Activated CD4-positive, alpha-beta T cell treated with anti-CD3 and anti-CD28 coated beads for 36 hours (primary cell): ENCODE results near the gene GABRR1. TPM values are rescaled to one million over a fixed set of nuclear protein-coding genes. Genes with fewer than 3 reads are reported as not detected.

ENCODE experiments used
- ATAC-seq: fragments of 200-7000 bp; cut with Tn5 transposase; one replicate; pipeline ENCODE4 v1.10.0; 2021; ENCODE audit warnings: mild to moderate bottlenecking, moderate library complexity
- CTCF ChIA-PET: fragments of 350-600 bp; sonication (Branson Sonifier 250); formaldehyde crosslinking; loops from one replicate; lab custom pipeline; 2021; ENCODE audit warnings: antibody characterized with exemption; lab: Charles Lee
- POLR2A ChIA-PET: fragments of 350-600 bp; sonication (Branson Sonifier 250); formaldehyde crosslinking; loops from one replicate; lab custom pipeline; 2021; ENCODE audit warnings: antibody characterized with exemption, inconsistent platforms; lab: Charles Lee
- DNase-seq: peaks from one replicate; pipeline ENCODE4 v3.0.0-alpha.2; 2020
- H3K27ac Mint-ChIP-seq: one replicate; pipeline ENCODE4 v1.8.0; 2021; ENCODE audit warnings: mixed read lengths
- H3K27me3 Mint-ChIP-seq: one replicate; pipeline ENCODE4 v1.8.0; 2021; ENCODE audit warnings: mixed read lengths
- H3K36me3 Mint-ChIP-seq: one replicate; pipeline ENCODE4 v1.8.0; 2021; ENCODE audit warnings: low read depth, mixed read lengths
- H3K4me1 Mint-ChIP-seq: one replicate; pipeline ENCODE4 v1.8.0; 2021; ENCODE audit warnings: mixed read lengths
- H3K4me3 Mint-ChIP-seq: one replicate; pipeline ENCODE4 v1.8.0; 2021; ENCODE audit warnings: mild to moderate bottlenecking, moderate library complexity, mixed read lengths
- H3K9me3 Mint-ChIP-seq: one replicate; pipeline ENCODE4 v1.8.0; 2021; ENCODE audit warnings: low read depth, mixed read lengths
- intact Hi-C, 2 experiments: fragments of 100-400 bp; cut with DNase I in 1 of 2; cut with micrococcal nuclease in 1 of 2; formaldehyde crosslinking; loops; one replicate each; pipeline versions ENCODE4 v1.14.2 to v1.15.1; 2022 to 2024; cut with DNase I, micrococcal nuclease
- total RNA-seq, 2 experiments: library from RNA; stranded (reverse); gene quantifications; one replicate each; pipeline ENCODE4 v1.2.3, GENCODE V29; 2021

Gene GABRR1
- not detected for total RNA-seq

DNA sequence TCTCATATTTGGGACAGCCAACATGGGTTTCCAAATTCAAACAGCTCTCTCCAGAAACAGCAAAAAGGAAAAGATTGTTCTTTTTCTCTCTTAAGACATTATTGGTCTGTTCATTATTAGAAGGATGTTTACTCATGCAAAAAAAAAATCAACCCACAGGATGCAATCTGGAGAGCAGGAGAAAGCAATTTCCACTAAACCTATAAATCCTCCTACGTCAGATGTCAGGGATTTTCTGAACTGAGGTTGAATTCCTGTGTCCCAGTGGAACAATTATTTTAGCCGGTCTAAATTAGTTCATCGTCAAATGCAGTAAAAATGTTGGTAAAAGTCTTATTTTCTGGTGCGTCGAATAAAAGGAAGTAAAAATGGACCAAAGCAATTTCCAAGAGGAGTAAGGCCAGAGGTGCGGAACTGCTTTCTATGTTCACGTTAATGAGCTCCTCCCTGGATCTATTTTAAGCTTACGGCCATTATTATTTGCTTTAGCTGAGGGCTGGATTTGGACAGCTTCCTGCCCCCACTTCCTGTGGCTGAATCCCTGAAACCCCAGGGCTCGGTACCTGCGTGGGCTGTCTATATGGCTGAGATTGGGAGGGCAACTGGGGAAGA, at the start of gene GABRR1:
TSS of gene GABRR1 (minus strand) at position 60 of the 612 bp plus-strand sequence. CDS start at position 24, 36 bp downstream.
- DNase-seq (no peak), ATAC-seq (no peak)
- Mint-ChIP-seq H3K4me3 (no peak within 1 kb of the TSS), H3K36me3 (no peaks in the 10 kb centered on the region), H3K9me3 (no peaks in the 10 kb centered on the region), H3K4me1 (no peaks in the 10 kb centered on the region), H3K27ac (no peak within 1 kb of the TSS), H3K27me3 (peaks cover under 1% of the 10 kb centered on the region)
- POLR2A ChIA-PET = no interaction called here
- intact Hi-C loops = no loop called here
- CTCF ChIA-PET = interaction anchor here (0.6 to 1.3 kb wide), 3 partner anchors 26 to 234 kb away, joined by 3 to 4 read pairs (median 3); no protein-coding TSS in a partner anchor

DNA sequence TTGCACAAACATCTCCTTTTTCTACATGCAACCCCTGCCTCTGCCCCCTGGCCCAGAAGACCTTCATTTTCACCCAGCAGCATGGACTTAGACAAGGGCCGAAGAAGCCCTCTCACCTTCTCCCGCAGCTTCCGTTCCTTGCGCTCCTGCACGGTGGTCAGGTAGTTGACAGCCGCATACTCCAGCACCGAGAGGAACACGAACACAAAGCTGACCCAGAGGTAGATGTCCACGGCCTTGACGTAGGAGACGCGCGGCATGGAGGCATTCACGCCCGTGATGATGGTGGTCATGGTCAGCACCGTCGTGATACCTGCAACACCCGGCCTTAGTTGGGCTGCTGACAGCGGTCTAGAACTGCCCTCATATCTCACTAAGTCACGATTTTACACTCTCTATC, 47.1 kb upstream of the GABRR1 start:
- ATAC-seq (no peak), DNase-seq (no peak)
- no peak overlapping the region for H3K4me3 Mint-ChIP-seq
- ChIA-PET CTCF (no interaction called here), POLR2A (no interaction called here)
- H3K9me3 Mint-ChIP-seq = no peaks in the 10 kb centered on the region
- no peaks in the 10 kb centered on the region for H3K36me3 Mint-ChIP-seq
- no peak overlapping the region for H3K27ac Mint-ChIP-seq
- H3K4me1 Mint-ChIP-seq = no peaks in the 10 kb centered on the region
- H3K27me3 Mint-ChIP-seq = no peaks in the 10 kb centered on the region
- intact Hi-C loops = no loop called here

DNA sequence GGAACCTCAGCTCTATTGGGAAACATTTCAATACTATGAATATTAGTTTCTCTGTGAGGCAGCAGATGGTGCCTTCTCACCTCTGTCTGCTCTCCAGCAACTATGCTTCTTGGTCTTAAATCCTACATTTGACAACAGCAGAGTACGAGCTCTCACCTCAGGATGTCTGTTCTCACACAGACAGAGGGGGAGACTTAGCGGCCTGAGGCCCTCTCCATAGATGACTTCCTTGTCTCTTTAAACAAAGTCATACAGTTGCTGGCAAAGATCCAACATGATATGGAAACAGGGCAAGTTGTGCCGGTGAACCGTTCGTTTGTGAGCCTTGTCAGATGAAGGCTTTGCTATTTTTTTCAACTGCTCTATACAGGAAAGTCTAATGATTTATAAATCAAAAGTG, 43.7 kb upstream of the GABRR1 start:
- CTCF ChIA-PET = no interaction called here
- ATAC-seq = peak; percentile 47

DNA sequence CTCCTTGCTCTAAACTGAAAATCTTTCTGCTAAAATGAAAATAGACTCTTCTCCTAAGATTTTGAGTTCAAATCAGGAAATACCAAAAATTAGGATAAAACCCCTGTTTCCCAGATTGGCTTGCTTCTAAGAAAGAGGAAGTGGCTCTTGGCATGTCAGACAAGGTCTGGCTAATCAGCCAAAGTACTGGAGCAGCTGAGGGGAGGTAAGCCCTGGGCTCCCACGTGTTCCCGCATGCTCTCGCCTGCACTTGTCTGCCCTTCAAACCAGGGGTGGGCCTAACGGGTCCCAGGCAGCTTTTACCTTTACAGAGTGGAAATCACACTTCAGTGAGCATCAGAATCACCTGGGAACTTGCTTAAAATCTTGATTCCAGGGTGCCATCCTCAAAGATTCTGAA, 43.2 kb upstream of the GABRR1 start:
- ATAC-seq (no peak), DNase-seq (no peak)
- peaks cover 4% of the 10 kb centered on the region for H3K4me1 Mint-ChIP-seq
- no peak overlapping the region for H3K4me3 Mint-ChIP-seq
- ChIA-PET CTCF (no interaction called here), POLR2A (no interaction called here)
- H3K36me3 Mint-ChIP-seq = no peaks in the 10 kb centered on the region
- intact Hi-C loops = no loop called here
- no peaks in the 10 kb centered on the region for H3K27me3 Mint-ChIP-seq
- H3K27ac Mint-ChIP-seq = no peak overlapping the region
- H3K9me3 Mint-ChIP-seq = no peaks in the 10 kb centered on the region

More for the DNA sequence above, 43.7 kb upstream of the GABRR1 start:
- POLR2A ChIA-PET = no interaction called here
- intact Hi-C loops = no loop called here
- no peak overlapping the region for H3K4me3 Mint-ChIP-seq
- no peaks in the 10 kb centered on the region for H3K36me3 Mint-ChIP-seq
- no peaks in the 10 kb centered on the region for H3K27me3 Mint-ChIP-seq
- no peaks in the 10 kb centered on the region for H3K9me3 Mint-ChIP-seq
- H3K27ac Mint-ChIP-seq = no peak overlapping the region
- no peak for DNase-seq
- peaks cover 4% of the 10 kb centered on the region for H3K4me1 Mint-ChIP-seq

DNA sequence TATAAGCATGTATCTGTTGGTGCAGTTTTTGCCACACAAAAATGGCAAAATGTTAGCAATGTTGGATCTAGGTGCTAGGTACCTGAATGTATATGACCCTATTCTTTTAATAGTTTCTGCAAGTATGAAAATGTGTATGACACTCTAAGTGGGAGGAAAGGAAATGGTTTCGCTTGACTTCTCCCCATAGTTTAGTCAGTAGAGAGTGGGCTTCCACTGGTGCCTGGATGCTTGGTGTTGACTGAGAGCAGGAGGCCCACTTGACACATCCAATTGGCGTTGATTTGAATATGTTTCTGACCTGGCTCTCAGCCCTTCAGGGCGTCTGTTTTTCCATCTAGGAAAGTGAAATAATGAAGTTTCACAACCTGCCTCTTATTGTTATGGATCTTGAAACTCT, 41.8 kb upstream of the GABRR1 start:
- Mint-ChIP-seq H3K27ac (no peak overlapping the region), H3K4me3 (no peak overlapping the region), H3K36me3 (no peaks in the 10 kb centered on the region), H3K9me3 (no peaks in the 10 kb centered on the region), H3K27me3 (no peaks in the 10 kb centered on the region), H3K4me1 (peaks cover 4% of the 10 kb centered on the region)
- ChIA-PET CTCF (no interaction called here), POLR2A (no interaction called here)
- intact Hi-C loops = no loop called here
- DNase-seq (no peak), ATAC-seq (no peak)

DNA sequence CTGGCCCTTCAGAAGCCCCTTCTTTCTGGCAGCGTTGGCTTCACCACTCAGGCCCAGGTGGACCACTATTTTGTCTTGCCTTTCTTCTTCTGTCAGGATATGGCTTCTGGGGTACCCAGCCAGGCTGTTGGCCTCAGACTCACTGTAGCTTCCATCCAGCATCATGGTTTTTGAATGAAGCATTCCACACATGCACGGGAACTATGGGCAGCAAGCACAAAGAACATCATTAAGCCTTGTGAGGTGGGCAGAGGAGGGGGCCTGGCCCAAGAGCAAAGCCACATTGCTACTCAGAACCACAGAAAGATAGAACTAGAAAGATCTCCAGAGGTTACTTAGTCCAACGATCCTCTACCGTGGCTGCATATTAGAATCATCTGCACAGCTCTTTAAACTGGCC, 40.6 kb upstream of the GABRR1 start:
- intact Hi-C loops = no loop called here

DNA sequence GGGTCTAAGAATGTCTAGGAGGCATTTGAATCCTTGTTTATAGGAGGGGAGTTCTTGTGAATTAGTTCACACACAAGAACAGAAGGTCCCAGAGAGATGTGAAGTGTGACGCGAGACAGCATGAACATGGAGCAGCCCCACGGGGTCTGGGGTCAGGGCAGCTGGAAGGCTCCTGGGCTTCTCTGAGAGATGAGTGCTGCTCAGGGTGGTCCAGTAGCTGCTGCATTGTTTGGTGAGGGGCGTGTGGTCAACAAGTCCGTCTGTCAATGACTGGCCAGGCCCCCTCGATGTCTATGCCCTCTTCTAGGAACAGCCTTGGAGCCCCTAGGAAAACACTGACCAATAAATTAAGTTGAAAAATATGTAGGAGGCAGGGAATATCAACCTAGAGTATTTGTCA, 40.2 kb upstream of the GABRR1 start:
- DNase-seq (no peak), ATAC-seq (no peak)
- ChIA-PET CTCF (no interaction called here), POLR2A (no interaction called here)
- intact Hi-C loops = no loop called here
- Mint-ChIP-seq H3K4me3 (no peak overlapping the region), H3K27me3 (no peaks in the 10 kb centered on the region), H3K9me3 (no peaks in the 10 kb centered on the region), H3K4me1 (peaks cover 4% of the 10 kb centered on the region), H3K36me3 (no peaks in the 10 kb centered on the region), H3K27ac (no peak overlapping the region)

More for the DNA sequence above, 40.6 kb upstream of the GABRR1 start:
- Mint-ChIP-seq H3K27ac (no peak overlapping the region), H3K4me1 (peaks cover 4% of the 10 kb centered on the region), H3K27me3 (no peaks in the 10 kb centered on the region), H3K9me3 (no peaks in the 10 kb centered on the region), H3K4me3 (no peak overlapping the region), H3K36me3 (no peaks in the 10 kb centered on the region)
- DNase-seq (no peak), ATAC-seq (no peak)
- POLR2A ChIA-PET = no interaction called here
- CTCF ChIA-PET = no interaction called here

DNA sequence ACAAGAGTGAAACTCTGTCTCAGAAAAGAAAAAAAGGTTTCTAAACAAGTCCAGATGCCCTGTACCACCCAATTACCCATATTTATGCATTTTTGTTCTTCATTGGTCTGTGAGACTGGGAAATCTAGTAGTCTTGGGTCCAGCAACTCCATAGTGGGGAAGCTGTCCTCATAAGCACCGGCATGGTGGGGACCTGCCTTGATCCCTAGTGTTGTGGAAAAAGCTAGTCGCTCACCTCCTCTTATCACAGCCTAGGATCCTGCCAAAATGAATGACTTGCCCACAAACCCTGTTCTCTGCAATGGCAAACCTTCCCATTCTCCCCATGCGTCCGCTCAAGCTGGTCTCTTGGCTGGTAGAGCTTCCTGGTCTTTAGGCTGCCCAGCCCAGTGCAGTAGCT, 38.3 kb upstream of the GABRR1 start:
- no peaks in the 10 kb centered on the region for H3K27me3 Mint-ChIP-seq
- ChIA-PET CTCF (interaction anchor here (0.6 to 1.7 kb wide), 4 partner anchors 22 to 272 kb away, joined by 3 to 8 read pairs (median 3); no protein-coding TSS in a partner anchor), POLR2A (no interaction called here)
- no peak overlapping the region for H3K4me3 Mint-ChIP-seq
- H3K9me3 Mint-ChIP-seq = no peaks in the 10 kb centered on the region
- no peak for DNase-seq
- intact Hi-C loops = no loop called here
- H3K36me3 Mint-ChIP-seq = no peaks in the 10 kb centered on the region
- H3K4me1 Mint-ChIP-seq = peaks cover 4% of the 10 kb centered on the region
- no peak overlapping the region for H3K27ac Mint-ChIP-seq
- ATAC-seq = no peak

DNA sequence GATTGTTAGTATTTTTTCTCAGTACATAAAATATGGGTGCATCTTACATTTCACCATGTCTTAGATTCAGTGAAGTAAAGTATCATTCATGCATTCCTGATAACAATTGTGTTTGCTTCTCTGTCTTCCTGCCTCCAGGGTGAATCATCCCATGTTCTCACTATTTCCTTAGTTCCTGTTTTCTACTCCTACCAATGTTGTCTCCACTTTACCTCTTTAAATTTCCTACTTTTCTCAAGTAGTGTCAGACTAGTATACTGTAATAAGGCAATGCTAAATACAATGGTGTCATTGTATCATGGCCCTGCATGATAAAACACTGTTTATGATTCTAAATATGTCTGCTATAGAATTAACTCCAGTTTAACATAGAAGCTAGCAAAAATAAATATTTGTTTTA, 37.4 kb upstream of the GABRR1 start:
- Mint-ChIP-seq H3K36me3 (no peaks in the 10 kb centered on the region), H3K27me3 (no peaks in the 10 kb centered on the region), H3K27ac (no peak overlapping the region), H3K4me1 (peaks cover 4% of the 10 kb centered on the region), H3K9me3 (no peaks in the 10 kb centered on the region), H3K4me3 (no peak overlapping the region)
- DNase-seq = no peak
- no peak for ATAC-seq
- CTCF ChIA-PET = interaction anchor here (1.7 kb wide), 1 partner anchor 117 kb away, joined by 8 read pairs; no protein-coding TSS in a partner anchor
- intact Hi-C loops = no loop called here
- POLR2A ChIA-PET = no interaction called here

DNA sequence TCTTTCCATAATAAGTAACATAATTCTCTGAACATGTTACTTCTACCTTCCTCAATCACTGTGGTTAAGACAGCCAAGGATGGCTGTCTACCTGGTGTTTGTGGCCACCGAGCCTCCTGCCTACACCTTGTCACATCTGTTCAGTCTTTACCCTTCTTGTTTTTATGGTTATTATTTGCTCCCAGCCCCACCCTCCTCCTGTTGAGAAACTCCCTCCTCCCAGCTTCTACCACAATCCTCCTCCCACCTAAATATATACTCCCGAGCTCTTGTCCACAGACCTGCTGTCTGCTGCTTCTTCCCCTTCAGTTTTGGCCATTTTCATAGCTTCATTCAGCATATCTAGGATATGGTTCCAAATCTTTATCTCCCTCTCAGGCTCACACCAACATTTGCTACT, 35.7 kb upstream of the GABRR1 start:
- Mint-ChIP-seq H3K4me1 (no peaks in the 10 kb centered on the region), H3K9me3 (no peaks in the 10 kb centered on the region), H3K27ac (no peak overlapping the region), H3K27me3 (peaks cover 2% of the 10 kb centered on the region), H3K36me3 (no peaks in the 10 kb centered on the region), H3K4me3 (no peak overlapping the region)
- ChIA-PET POLR2A (no interaction called here), CTCF (interaction anchor here (0.8 kb wide), 1 partner anchor 19 kb away, joined by 3 read pairs; no protein-coding TSS in a partner anchor)
- intact Hi-C loops = no loop called here
- DNase-seq (no peak), ATAC-seq (no peak)

DNA sequence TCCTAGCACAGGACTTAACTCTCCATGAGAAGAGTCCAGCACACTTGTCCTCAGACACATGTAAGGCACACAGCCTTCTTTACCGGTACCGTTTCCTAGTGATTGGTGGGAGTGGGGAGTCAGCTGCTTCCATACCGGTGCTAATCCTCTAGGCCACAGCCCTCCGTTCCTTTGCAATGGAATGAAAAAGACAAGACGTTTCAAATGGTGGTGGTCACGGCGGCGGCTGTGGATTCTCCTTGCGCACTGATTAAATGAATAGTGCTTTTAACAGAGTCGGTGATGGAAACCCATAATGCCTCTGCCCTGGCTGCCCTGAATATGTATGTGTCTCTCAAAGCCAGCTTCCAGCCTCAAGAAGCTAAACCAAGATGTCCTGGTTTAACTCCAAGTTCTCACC, 34.8 kb upstream of the GABRR1 start:
- Mint-ChIP-seq H3K27ac (no peak overlapping the region), H3K9me3 (no peaks in the 10 kb centered on the region), H3K4me1 (no peaks in the 10 kb centered on the region), H3K27me3 (peaks cover 2% of the 10 kb centered on the region), H3K36me3 (no peaks in the 10 kb centered on the region), H3K4me3 (no peak overlapping the region)
- intact Hi-C loops = no loop called here
- ChIA-PET CTCF (no interaction called here), POLR2A (interaction anchor here (0.6 kb wide), 1 partner anchor 26 kb away, joined by 8 read pairs; no protein-coding TSS in a partner anchor)
- ATAC-seq = no peak
- no peak for DNase-seq

DNA sequence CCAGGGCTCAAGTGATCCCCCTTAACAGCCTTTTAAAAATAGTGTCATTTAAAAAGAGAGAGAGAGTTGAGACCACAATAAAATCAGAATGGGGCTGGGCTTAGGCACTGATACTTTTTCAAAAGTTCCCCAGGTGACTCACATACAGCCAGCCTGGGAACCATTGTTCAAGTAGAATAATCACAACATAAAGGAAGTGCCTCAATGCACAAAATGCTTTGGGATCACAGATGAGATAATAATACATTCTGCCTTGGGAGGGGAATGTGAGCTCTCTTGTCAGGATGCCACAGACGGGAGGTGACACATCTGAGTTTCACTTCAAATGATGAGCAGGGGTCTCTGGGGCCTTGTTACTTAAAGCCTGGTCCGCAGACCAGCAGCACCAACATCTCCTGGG, 34.0 kb upstream of the GABRR1 start:
- Mint-ChIP-seq H3K27ac (no peak overlapping the region), H3K27me3 (peaks cover 4% of the 10 kb centered on the region), H3K4me3 (no peak overlapping the region), H3K9me3 (no peaks in the 10 kb centered on the region), H3K36me3 (no peaks in the 10 kb centered on the region), H3K4me1 (no peaks in the 10 kb centered on the region)
- DNase-seq (no peak), ATAC-seq (no peak)
- ChIA-PET CTCF (interaction anchor here (0.6 to 0.7 kb wide), 3 partner anchors 260 to 1468 kb away, joined by 3 to 4 read pairs (median 3); no protein-coding TSS in a partner anchor), POLR2A (no interaction called here)
- intact Hi-C loops = no loop called here
